LNCAP (cell line): ENCODE results near the gene OR9Q1.

ENCODE experiments used
- CTCF ChIP-seq: fragments of 450-650 bp; IDR thresholded peaks from 2 replicates; pipeline ENCODE4 v1.5.1; 2017; ENCODE audit warnings: mild to moderate bottlenecking

The OR9Q1 gene

DNA sequence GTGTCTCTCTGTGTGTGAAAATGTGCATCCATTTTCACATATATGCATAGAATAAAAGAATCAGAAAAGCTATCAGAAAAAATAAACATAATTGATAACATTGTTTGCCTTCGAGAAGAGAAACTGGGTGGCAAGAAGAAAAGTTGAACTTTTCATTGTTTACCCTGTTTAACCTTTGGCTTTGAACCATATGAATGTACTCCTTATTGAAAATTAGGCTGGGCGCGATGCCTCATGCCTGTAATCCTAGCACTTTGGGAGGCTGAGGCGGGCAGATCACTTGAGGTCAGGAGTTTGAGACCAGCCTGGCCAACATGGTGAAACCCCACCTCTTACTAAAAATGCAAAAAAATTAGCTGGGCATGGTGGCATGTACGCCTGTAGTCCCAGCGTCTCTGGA, 11.9 kb upstream of the OR9Q1 start:
- TF ChIP-seq CTCF: no peak

DNA sequence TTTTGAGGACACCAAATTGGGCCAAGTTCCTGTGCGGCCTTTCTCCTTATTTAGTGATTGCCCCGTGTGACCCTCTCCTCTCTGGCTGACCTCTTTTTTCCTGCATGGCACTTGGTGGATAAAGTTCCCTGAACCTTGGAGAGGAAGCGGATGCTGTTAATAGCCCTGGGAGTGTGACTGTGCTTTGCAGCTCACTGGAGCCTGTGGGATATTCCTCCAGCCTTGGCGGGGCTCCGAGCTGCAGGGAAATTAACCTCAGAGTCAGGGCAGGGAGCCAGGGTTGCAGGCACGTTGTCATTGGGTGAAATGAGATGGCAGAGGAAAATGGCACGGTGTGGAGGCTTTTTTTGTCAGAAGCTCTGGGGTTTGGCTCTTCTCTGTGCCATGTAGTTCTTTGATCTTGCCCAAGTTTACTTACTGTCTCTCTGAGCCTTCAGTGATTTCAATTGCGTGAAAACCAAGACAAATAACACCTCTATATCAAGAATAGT, 965 bp downstream of the OR9Q1 start:
- no peak for TF ChIP-seq CTCF

DNA sequence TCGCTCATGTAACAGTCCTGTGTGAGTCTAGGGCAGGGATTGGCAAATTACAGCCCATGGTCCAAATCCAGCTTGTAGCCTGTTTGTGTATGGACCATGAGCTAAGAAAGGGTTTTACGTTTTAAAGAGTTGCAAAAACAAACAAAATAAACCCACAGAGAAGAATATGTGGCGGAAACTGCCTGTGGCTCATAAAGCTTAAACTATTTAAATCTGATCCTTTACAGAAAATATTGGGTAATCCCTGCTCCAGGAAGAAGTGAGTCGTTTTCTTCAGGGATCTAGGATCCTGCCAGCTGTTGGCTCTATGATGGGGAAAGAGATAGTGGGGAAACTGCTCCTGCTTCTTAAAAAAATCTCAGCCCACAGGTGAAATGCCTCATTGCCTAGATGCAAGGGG, 3.7 kb downstream of the OR9Q1 start:
- no peak for TF ChIP-seq CTCF

DNA sequence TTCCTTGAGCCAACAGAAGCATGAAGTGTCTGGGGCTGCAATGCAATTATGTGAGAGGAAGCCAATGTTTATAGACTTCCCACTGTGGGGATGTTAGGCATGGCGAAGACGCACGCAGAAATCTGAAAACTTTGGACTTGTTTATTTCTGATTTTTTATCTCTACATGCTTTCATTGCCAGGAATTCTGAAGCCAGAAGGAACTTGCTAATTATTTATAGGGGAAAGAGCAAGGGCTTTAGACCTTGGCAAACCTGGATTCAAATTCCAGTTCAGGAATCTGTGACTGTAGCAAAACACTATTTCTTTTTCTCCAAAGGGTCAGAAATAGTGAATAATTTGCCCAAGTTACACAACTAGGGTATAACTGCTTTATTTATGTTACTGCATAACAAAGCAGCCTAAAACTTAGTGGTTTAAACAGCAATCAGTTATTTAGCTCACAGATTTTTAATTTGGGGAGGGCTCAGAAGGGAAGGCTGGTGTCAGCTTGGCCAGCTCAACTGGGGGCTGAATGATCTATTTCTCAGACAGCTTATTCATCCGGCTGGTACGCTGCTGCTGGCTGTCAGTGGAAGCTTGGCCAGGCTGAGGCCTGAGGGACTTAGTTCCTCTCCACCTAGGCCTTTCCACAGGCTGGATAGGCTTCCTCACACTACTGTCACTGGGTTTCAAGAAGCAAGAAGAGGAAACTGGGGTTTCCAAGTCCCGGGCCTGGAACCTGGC, 5.2 kb downstream of the OR9Q1 start:
- TF ChIP-seq CTCF: no peak

- TF ChIP-seq CTCF: no peak
Measured at GRCh38 chr11:58030653-58031052, 7.0 kb downstream of the OR9Q1 start, which contains the start of gene OR6Q1. TSS of gene OR6Q1 (plus strand) at chr11:58030953. CDS start at chr11:58030953, 0 bp downstream.

DNA sequence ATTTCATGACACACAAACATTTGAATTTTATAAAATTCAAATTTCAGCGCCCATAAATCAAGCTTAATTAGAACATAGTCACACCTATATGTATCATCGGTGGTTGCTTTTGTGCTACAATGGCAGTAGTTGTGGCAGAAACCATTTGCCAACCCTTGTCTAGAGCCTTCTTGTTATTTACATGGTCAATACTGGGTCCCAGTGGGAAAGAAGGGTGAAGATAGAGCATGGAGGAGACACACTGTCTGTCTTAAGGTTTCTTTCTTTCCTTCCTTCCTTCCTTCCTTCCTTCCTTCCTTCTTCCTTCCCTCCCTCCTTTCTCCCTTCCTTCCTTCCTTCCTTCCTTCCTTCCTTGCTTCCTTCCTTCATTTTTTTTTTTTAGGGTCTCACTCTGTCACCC, 10.8 kb downstream of the OR9Q1 start:
- TF ChIP-seq CTCF: no peak

DNA sequence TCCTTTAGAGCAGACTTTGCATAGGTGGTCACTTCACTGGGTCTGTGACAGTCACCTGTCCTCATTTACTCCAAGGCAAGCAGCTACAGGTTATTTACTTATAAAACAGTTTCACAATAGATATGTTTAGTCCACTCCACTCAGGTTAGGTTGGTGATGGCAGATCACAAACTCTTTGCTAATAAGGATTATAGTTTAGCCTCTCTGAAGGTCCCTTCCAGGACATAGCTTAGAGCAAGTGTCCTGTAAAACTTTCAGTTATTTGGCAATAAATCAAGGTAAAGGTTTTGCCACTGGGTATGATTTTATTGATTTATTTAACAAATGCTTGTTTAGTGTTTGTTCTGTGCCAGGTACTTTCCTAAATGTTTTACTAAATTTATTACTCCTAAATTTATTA, 15.9 kb downstream of the OR9Q1 start:
- TF ChIP-seq CTCF: no peak

DNA sequence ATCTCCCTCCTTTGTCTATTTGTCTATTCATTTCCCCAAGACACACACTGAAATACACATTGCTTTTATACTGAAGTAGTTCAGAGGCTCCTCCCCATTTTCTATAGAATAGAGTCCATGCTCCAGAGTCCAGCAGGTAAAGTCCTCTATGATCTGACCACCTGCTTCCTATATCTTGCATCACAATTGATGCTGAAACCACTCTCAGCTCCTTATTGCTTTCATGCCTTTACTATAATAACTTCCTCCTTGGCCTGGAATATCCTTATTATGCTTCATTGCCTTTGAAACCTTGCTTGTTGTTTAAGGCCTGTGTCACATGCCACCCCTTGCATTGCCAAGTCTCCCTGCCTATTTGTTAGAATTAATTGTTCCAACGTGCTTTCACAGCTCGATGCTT, 19.7 kb downstream of the OR9Q1 start:
- TF ChIP-seq CTCF: no peak
